Astrocyte of the cerebellum (primary cell): ENCODE measurements around the gene DNAAF8.
"Not testable (repeated sequence)": the region's sequence is repeated elsewhere in the genome, so short reads cannot be mapped to it uniquely, and the experiment has no call there.

Source experiments
- DNase-seq: peaks from one replicate; pipeline ENCODE4 v3.0.0-alpha.2; 2011; ENCODE audit warnings: low read depth
- H3K4me3 ChIP-seq: 2 replicates; pipeline ENCODE4 v1.5.1; 2011; ENCODE audit warnings: mild to moderate bottlenecking, low read depth, low read length, moderate library complexity
- in situ Hi-C: cut with HindIII; loops from 2 replicates; pipeline ENCODE4 v1.10.0; 2017; ENCODE audit warnings: low sequenced_read_pairs
- TF ChIP-seq, protein P1 (sequence below): IDR thresholded peaks from 2 replicates; pipeline ENCODE4 v1.5.1; 2012; ENCODE audit warnings: low read length, low read depth, moderate library complexity, mild to moderate bottlenecking; ENCODE audit errors: missing control alignments

The DNAAF8 gene

GRCh38 chr16:4733747-4734062, 632 bp upstream of the DNAAF8 start:
- in situ Hi-C loops = no loop called here
- no peak for DNase-seq
- H3K4me3 ChIP-seq = peak overlapping the region; percentile 96
- TF ChIP-seq, protein P1, sequence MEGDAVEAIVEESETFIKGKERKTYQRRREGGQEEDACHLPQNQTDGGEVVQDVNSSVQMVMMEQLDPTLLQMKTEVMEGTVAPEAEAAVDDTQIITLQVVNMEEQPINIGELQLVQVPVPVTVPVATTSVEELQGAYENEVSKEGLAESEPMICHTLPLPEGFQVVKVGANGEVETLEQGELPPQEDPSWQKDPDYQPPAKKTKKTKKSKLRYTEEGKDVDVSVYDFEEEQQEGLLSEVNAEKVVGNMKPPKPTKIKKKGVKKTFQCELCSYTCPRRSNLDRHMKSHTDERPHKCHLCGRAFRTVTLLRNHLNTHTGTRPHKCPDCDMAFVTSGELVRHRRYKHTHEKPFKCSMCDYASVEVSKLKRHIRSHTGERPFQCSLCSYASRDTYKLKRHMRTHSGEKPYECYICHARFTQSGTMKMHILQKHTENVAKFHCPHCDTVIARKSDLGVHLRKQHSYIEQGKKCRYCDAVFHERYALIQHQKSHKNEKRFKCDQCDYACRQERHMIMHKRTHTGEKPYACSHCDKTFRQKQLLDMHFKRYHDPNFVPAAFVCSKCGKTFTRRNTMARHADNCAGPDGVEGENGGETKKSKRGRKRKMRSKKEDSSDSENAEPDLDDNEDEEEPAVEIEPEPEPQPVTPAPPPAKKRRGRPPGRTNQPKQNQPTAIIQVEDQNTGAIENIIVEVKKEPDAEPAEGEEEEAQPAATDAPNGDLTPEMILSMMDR = no peak

GRCh38 chr16:4734730-4735535, 596 bp downstream of the DNAAF8 start:
- DNase-seq = peak; percentile 48
- in situ Hi-C loops = no loop called here
- H3K4me3 ChIP-seq = peak overlapping the region; percentile 96

DNA sequence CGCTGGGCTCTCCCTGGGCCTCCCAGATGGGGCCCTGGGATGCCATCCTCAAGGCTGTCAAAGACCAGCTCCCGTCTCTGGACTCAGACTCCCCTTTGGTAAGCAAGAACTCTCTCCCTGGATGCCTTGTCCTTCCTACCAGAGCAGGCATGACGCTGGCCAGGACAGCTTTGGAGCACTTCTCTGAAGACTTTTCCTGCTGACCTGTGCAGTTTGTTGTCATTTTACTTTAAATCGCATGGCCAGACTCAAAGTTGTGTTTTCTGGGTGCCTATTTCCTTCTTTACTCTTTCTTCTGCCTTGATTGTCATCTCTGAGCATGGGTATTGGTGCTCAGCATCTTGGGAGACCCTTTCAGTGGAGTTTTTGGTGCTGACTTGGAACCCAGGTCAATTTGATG, 2.2 kb downstream of the DNAAF8 start:
- in situ Hi-C loops = no loop called here
- TF ChIP-seq, protein P1 = no peak
- no peak for DNase-seq
- no peak overlapping the region for H3K4me3 ChIP-seq

More at GRCh38 chr16:4734730-4735535, 596 bp downstream of the DNAAF8 start:
- TF ChIP-seq, protein P1 = no peak

DNA sequence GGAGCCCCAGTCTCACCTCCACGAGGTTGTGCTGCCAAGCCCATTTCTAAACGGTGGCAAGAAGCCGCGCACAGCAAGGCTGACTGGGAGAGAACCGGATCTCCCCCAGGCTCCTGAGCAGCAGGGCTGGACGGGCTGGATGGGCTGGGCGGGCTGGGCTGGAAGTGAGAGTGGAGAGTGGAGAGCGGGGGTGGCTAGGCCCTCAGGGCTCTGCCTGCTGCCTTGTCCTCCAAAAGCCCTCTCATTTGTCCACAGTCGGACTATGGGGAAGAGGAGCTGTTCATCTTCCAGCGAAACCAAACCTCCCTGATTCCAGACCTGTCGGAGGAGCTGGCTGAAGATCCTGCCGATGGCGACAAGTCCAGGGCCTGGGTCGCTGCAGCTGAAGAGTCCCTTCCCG, 3.2 kb downstream of the DNAAF8 start:
- DNase-seq = no peak
- in situ Hi-C loops = no loop called here

DNA sequence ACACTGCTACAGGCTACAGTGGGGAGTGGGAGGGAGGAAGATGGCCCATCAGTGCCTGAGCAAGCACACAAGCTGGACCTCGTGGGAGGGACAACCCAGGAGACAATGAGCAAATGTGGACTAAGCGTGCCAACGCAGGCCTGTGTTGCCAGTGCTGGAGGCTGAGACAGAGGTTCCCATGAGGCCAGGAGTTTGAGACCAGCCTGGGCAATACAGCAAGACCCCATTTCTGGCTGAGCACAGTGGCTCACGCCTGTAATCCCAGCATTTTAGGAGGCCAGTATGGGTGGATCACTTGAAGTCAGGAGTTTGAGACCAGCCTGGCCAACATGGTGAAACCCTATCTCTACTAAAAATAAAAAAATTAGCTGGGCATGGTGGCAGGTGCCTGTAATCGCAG, 4.0 kb downstream of the DNAAF8 start:
- in situ Hi-C loops, H3K4me3 ChIP-seq, DNase-seq: not testable (repeated sequence)

More for the DNA sequence above, 3.2 kb downstream of the DNAAF8 start:
- no peak overlapping the region for H3K4me3 ChIP-seq
- TF ChIP-seq, protein P1 = no peak

- no peak for DNase-seq
- in situ Hi-C loops = no loop called here
- H3K4me3 ChIP-seq = no peak overlapping the region
- TF ChIP-seq, protein P1 = no peak
Observed at GRCh38 chr16:4743226-4743878, 9.0 kb downstream of the DNAAF8 start.
